Osteocyte (in vitro differentiated cells): ENCODE results near the gene ALOX15B. TPM values are rescaled to one million over a fixed set of nuclear protein-coding genes. Genes with fewer than 3 reads are reported as not detected.

Source experiments
- DNase-seq: peaks from one replicate; pipeline ENCODE4 v3.0.0; 2021; ENCODE audit warnings: mixed read lengths; ENCODE audit not compliant: unreplicated experiment; ENCODE audit errors: extremely low spot score
- H3K27ac Mint-ChIP-seq: one replicate; pipeline ENCODE4 v1.8.0; 2021; ENCODE audit warnings: mild to moderate bottlenecking, mixed read lengths; ENCODE audit not compliant: unreplicated experiment
- H3K27me3 Mint-ChIP-seq: one replicate; pipeline ENCODE4 v1.8.0; 2021; ENCODE audit warnings: mixed read lengths; ENCODE audit not compliant: unreplicated experiment
- H3K36me3 Mint-ChIP-seq: one replicate; pipeline ENCODE4 v1.8.0; 2021; ENCODE audit warnings: mixed read lengths; ENCODE audit not compliant: unreplicated experiment
- H3K4me1 Mint-ChIP-seq: one replicate; pipeline ENCODE4 v1.8.0; 2021; ENCODE audit warnings: mixed read lengths; ENCODE audit not compliant: unreplicated experiment
- H3K4me3 Mint-ChIP-seq: one replicate; pipeline ENCODE4 v1.8.0; 2021; ENCODE audit warnings: mild to moderate bottlenecking, moderate library complexity, mixed read lengths; ENCODE audit not compliant: unreplicated experiment
- H3K9me3 Mint-ChIP-seq: one replicate; pipeline ENCODE4 v1.8.0; 2021; ENCODE audit warnings: mixed read lengths; ENCODE audit not compliant: unreplicated experiment
- CTCF ChIP-seq: fragments of 200-600 bp; sonication (generic); IDR thresholded peaks from 2 replicates; pipeline ENCODE4 v1.5.0; 2021; ENCODE audit warnings: antibody characterized with exemption, mild to moderate bottlenecking, moderate library complexity
- long read RNA-seq: library from polyadenylated mRNA; unstranded; transcript quantifications from one replicate; pipeline ENCODE4 v2.0.0, GENCODE V29; 2021
- total RNA-seq: library from RNA; stranded (reverse); gene quantifications from 2 replicates; pipeline ENCODE4 v1.2.1, GENCODE V29; 2021

Gene ALOX15B
- not detected in 2 replicates for total RNA-seq
- long read RNA-seq = 0 reads

GRCh38 chr17:8038954-8039610, at the start of gene ALOX15B:
TSS of gene ALOX15B (plus strand) at chr17:8039059. CDS start at chr17:8039156, 97 bp downstream.
- H3K4me3 Mint-ChIP-seq = no peak within 1 kb of the TSS
- peaks cover 26% of the 10 kb centered on the region for H3K27me3 Mint-ChIP-seq
- no peak within 1 kb of the TSS for H3K27ac Mint-ChIP-seq
- H3K4me1 Mint-ChIP-seq = no peaks in the 10 kb centered on the region
- no peaks in the 10 kb centered on the region for H3K36me3 Mint-ChIP-seq
- TF ChIP-seq CTCF = no peak
- no peaks in the 10 kb centered on the region for H3K9me3 Mint-ChIP-seq
- no peak for DNase-seq

GRCh38 chr17:7989781-7990655, 48.8 kb upstream of the ALOX15B start:
- peak; percentile 94 for DNase-seq

GRCh38 chr17:7992516-7992915, 46.3 kb upstream of the ALOX15B start:
- no peak for DNase-seq
- Mint-ChIP-seq H3K27me3 (peaks cover 39% of the 10 kb centered on the region), H3K27ac (no peak overlapping the region), H3K36me3 (no peaks in the 10 kb centered on the region), H3K4me3 (no peak overlapping the region), H3K4me1 (peaks cover 2% of the 10 kb centered on the region), H3K9me3 (no peaks in the 10 kb centered on the region)
- TF ChIP-seq CTCF = no peak

More at GRCh38 chr17:7989781-7990655, 48.8 kb upstream of the ALOX15B start:
- H3K27me3 Mint-ChIP-seq = peaks cover 31% of the 10 kb centered on the region
- peak overlapping the region; percentile 66 for H3K4me3 Mint-ChIP-seq
- H3K27ac Mint-ChIP-seq = no peak overlapping the region
- H3K36me3 Mint-ChIP-seq = no peaks in the 10 kb centered on the region
- TF ChIP-seq CTCF = peak; percentile 97
- H3K9me3 Mint-ChIP-seq = no peaks in the 10 kb centered on the region
- peaks cover 2% of the 10 kb centered on the region for H3K4me1 Mint-ChIP-seq

- H3K36me3 Mint-ChIP-seq = no peaks in the 10 kb centered on the region
- H3K27ac Mint-ChIP-seq = no peak overlapping the region
- TF ChIP-seq CTCF = no peak
- no peaks in the 10 kb centered on the region for H3K9me3 Mint-ChIP-seq
- peaks cover 2% of the 10 kb centered on the region for H3K4me1 Mint-ChIP-seq
- DNase-seq = no peak
- H3K27me3 Mint-ChIP-seq = peaks cover 37% of the 10 kb centered on the region
- H3K4me3 Mint-ChIP-seq = no peak overlapping the region
Observed at GRCh38 chr17:7992924-7993323, 45.9 kb upstream of the ALOX15B start.

- H3K4me1 Mint-ChIP-seq = no peaks in the 10 kb centered on the region
- H3K4me3 Mint-ChIP-seq = no peak overlapping the region
- no peak for DNase-seq
- no peak overlapping the region for H3K27ac Mint-ChIP-seq
- no peaks in the 10 kb centered on the region for H3K36me3 Mint-ChIP-seq
- peaks cover 43% of the 10 kb centered on the region for H3K27me3 Mint-ChIP-seq
- no peaks in the 10 kb centered on the region for H3K9me3 Mint-ChIP-seq
- TF ChIP-seq CTCF = no peak
Observed at GRCh38 chr17:7993972-7994589, 44.8 kb upstream of the ALOX15B start.
